H1 (cell line): ENCODE results near the gene DECR2. TPM values are rescaled to one million over a fixed set of nuclear protein-coding genes. Genes with fewer than 3 reads are reported as not detected.

Experiments used
- CTCF ChIA-PET: fragments of 300-600 bp; sonication (Branson Sonifier 250); formaldehyde crosslinking; loops from one replicate; lab custom pipeline; 2021; ENCODE audit not compliant: partially characterized antibody; lab: Charles Lee
- POLR2A ChIA-PET: fragments of 300-600 bp; sonication (Branson Sonifier 250); formaldehyde crosslinking; loops from one replicate; lab custom pipeline; 2021; ENCODE audit warnings: inconsistent platforms; ENCODE audit not compliant: partially characterized antibody; lab: Charles Lee
- DNase-seq, 2 experiments: peaks; one replicate each; pipeline versions ENCODE4 v3.0.0 to v3.0.0-alpha.2; 2010 to 2022; ENCODE audit warnings: low spot score in 2 of 2, low read depth in 1 of 2, mixed read lengths in 1 of 2
- FAIRE-seq: peaks from 2 replicates; lab custom pipeline; 2011; peaks lifted over from hg19 to GRCh38; lab: Jason Lieb, UNC
- H2AFZ ChIP-seq: 2 replicates; pipeline ENCODE4 v1.8.1; 2012; ENCODE audit warnings: low read length, inconsistent platforms
- H2AK5ac ChIP-seq: 2 replicates; pipeline ENCODE4 v1.6.1; 2013; ENCODE audit warnings: low read depth, low read length
- H2BK120ac ChIP-seq: replicated peaks from 2 replicates; pipeline ENCODE3; 2013; ENCODE audit warnings: low read depth, low read length, inconsistent platforms
- H2BK12ac ChIP-seq: 2 replicates; pipeline ENCODE4 v1.6.1; 2013; ENCODE audit warnings: low read depth, low read length
- H2BK15ac ChIP-seq: 2 replicates; pipeline ENCODE4 v1.6.1; 2013; ENCODE audit warnings: low read length
- H2BK20ac ChIP-seq: 2 replicates; pipeline ENCODE4 v1.6.1; 2013; ENCODE audit warnings: low read length
- H2BK5ac ChIP-seq: 2 replicates; pipeline ENCODE4 v1.6.1; 2013; ENCODE audit warnings: low read depth, low read length
- H3K14ac ChIP-seq: 2 replicates; pipeline ENCODE4 v1.6.1; 2013; ENCODE audit warnings: inconsistent platforms; ENCODE audit not compliant: insufficient read length
- H3K18ac ChIP-seq: 2 replicates; pipeline ENCODE4 v1.6.1; 2013; ENCODE audit warnings: low read length; ENCODE audit errors: extremely low read depth
- H3K23ac ChIP-seq: 2 replicates; pipeline ENCODE4 v1.6.1; 2013; ENCODE audit warnings: inconsistent platforms; ENCODE audit not compliant: insufficient read length
- H3K23me2 ChIP-seq: 2 replicates; pipeline ENCODE4 v1.6.1; 2013; ENCODE audit warnings: low read depth, low read length
- H3K27ac ChIP-seq: 2 replicates; pipeline ENCODE4 v1.6.1; 2011; ENCODE audit warnings: low read depth, low read length, inconsistent platforms
- H3K27me3 ChIP-seq, 4 experiments: replicated peaks in 1 of 4; 1 replicate in 1 of 4; 2 replicates in 3 of 4; pipeline versions ENCODE4 v1.6.1 to v1.8.1; 2011 to 2013; ENCODE audit warnings: low read length in 3 of 4, mild to moderate bottlenecking in 3 of 4, inconsistent platforms in 2 of 4, mixed read lengths in 2 of 4, moderate library complexity in 1 of 4; ENCODE audit not compliant: control insufficient read depth in 3 of 4, insufficient read depth in 3 of 4; ENCODE audit errors: extremely low read depth in 1 of 4
- H3K36me3 ChIP-seq, 4 experiments: 2 replicates each; pipeline versions ENCODE4 v1.6.1 to v1.8.1; 2011 to 2013; ENCODE audit warnings: mild to moderate bottlenecking in 4 of 4, low read length in 3 of 4, moderate library complexity in 2 of 4, control low read depth in 1 of 4, inconsistent platforms in 1 of 4; ENCODE audit not compliant: insufficient read depth in 4 of 4, control insufficient read depth in 2 of 4
- H3K4ac ChIP-seq: replicated peaks from 2 replicates; pipeline ENCODE3; 2013; ENCODE audit warnings: low read length, low read depth, mixed read lengths, inconsistent platforms; ENCODE audit not compliant: insufficient read length
- H3K4me1 ChIP-seq, 4 experiments: replicated peaks in 1 of 4; 1 replicate in 1 of 4; 2 replicates in 3 of 4; pipeline versions ENCODE4 v1.6.1 to v1.8.1; 2011 to 2013; ENCODE audit warnings: low read length in 3 of 4, inconsistent platforms in 2 of 4, mixed read lengths in 1 of 4; ENCODE audit not compliant: insufficient read depth in 4 of 4, control insufficient read depth in 3 of 4
- H3K4me2 ChIP-seq, 2 experiments: 2 replicates each; pipeline versions ENCODE4 v1.6.1 to v1.8.1; 2011 to 2013; ENCODE audit warnings: low read depth in 2 of 2, low read length in 2 of 2, control low read depth in 1 of 2, inconsistent platforms in 1 of 2, mild to moderate bottlenecking in 1 of 2; ENCODE audit not compliant: insufficient read depth in 1 of 2
- H3K4me3 ChIP-seq, 4 experiments: fragments of 200-600, 300-600 bp in 1 of 4; sonication (generic), shearing (Covaris generic), sonication (Bioruptor Twin) in 1 of 4; 2 replicates each; pipeline versions ENCODE4 v1.5.1 to v1.8.1; 2011 to 2016; ENCODE audit warnings: low read length in 4 of 4, low read depth in 3 of 4, control low read depth in 2 of 4, inconsistent platforms in 2 of 4, mild to moderate bottlenecking in 2 of 4, mixed read lengths in 1 of 4, moderate library complexity in 1 of 4; ENCODE audit not compliant: insufficient read depth in 2 of 4; ENCODE audit errors: extremely low read depth in 1 of 4
- H3K56ac ChIP-seq: replicated peaks from 2 replicates; pipeline ENCODE3; 2013; ENCODE audit warnings: low read depth, mild to moderate bottlenecking, mixed read lengths, low read length, inconsistent platforms; ENCODE audit not compliant: insufficient read length
- H3K79me1 ChIP-seq: 2 replicates; pipeline ENCODE4 v1.6.1; 2013; ENCODE audit warnings: low read depth, low read length, control low read depth
- H3K79me2 ChIP-seq, 2 experiments: 2 replicates each; pipeline versions ENCODE4 v1.6.1 to v1.8.1; 2012 to 2013; ENCODE audit warnings: low read length in 2 of 2, mild to moderate bottlenecking in 2 of 2, inconsistent platforms in 1 of 2; ENCODE audit not compliant: insufficient read depth in 2 of 2, control insufficient read depth in 1 of 2
- H3K9ac ChIP-seq, 4 experiments: replicated peaks in 1 of 4; 1 replicate in 1 of 4; 2 replicates in 3 of 4; pipeline versions ENCODE4 v1.6.1 to v1.8.1; 2011 to 2013; ENCODE audit warnings: low read depth in 3 of 4, low read length in 3 of 4, control low read depth in 2 of 4, mild to moderate bottlenecking in 2 of 4, moderate library complexity in 2 of 4, inconsistent platforms in 1 of 4; ENCODE audit errors: extremely low read depth in 1 of 4
- H3K9me3 ChIP-seq, 2 experiments: 2 replicates each; pipeline versions ENCODE4 v1.6.1 to v1.8.1; 2012 to 2013; ENCODE audit warnings: mild to moderate bottlenecking in 2 of 2, moderate library complexity in 2 of 2, control low read depth in 1 of 2, inconsistent platforms in 1 of 2, low read depth in 1 of 2, low read length in 1 of 2, mixed read lengths in 1 of 2; ENCODE audit not compliant: insufficient read depth in 2 of 2
- H4K20me1 ChIP-seq, 2 experiments: replicated peaks in 1 of 2; 2 replicates each; pipeline versions ENCODE3 to v1.8.1; 2011 to 2013; ENCODE audit warnings: inconsistent platforms in 2 of 2, low read length in 2 of 2, mild to moderate bottlenecking in 1 of 2; ENCODE audit not compliant: insufficient read depth in 2 of 2, control insufficient read depth in 1 of 2
- H4K5ac ChIP-seq: 2 replicates; pipeline ENCODE4 v1.6.1; 2013; ENCODE audit warnings: low read length, low read depth, mixed read lengths, inconsistent platforms; ENCODE audit not compliant: insufficient read length
- H4K8ac ChIP-seq: 2 replicates; pipeline ENCODE4 v1.8.0; 2013; ENCODE audit warnings: mild to moderate bottlenecking, moderate library complexity, low read length, inconsistent platforms; ENCODE audit not compliant: insufficient read depth; ENCODE audit errors: extremely low read depth
- H4K91ac ChIP-seq: replicated peaks from 2 replicates; pipeline ENCODE3; 2013; ENCODE audit warnings: low read length, mixed read lengths, inconsistent platforms; ENCODE audit not compliant: insufficient read length
- ATF3 ChIP-seq: IDR thresholded peaks from 2 replicates; pipeline ENCODE4 v1.6.1; 2011; ENCODE audit warnings: low read depth, mild to moderate bottlenecking, low read length; ENCODE audit not compliant: insufficient read depth
- HDAC2 ChIP-seq, 2 experiments: fragments of 300-600 bp in 1 of 2; sonication (generic) in 1 of 2; IDR thresholded peaks; 2 replicates each; pipeline ENCODE4 v1.6.1; 2011 to 2012; ENCODE audit warnings: low read depth in 2 of 2, low read length in 2 of 2, mild to moderate bottlenecking in 2 of 2, moderate library complexity in 2 of 2, borderline replicate concordance in 1 of 2, inconsistent platforms in 1 of 2
- TEAD4 ChIP-seq: IDR thresholded peaks from 2 replicates; pipeline ENCODE4 v1.6.1; 2012; ENCODE audit warnings: low read depth, low read length, inconsistent platforms, mixed read lengths
- WGBS, 2 experiments: shearing (Covaris generic) in 1 of 2; methylation state at CpG; one replicate each; pipeline versions ENCODE4 v1.1.6 to v1.1.7; 2013 to 2015; ENCODE audit warnings: low lambda C conversion rate in 2 of 2, mixed read lengths in 2 of 2, inconsistent platforms in 1 of 2, low coverage in 1 of 2, missing lambda C conversion rate in 1 of 2; ENCODE audit not compliant: insufficient replicate concordance in 2 of 2, insufficient coverage in 1 of 2, insufficient read length in 1 of 2; ENCODE audit errors: extremely low coverage in 1 of 2, missing lambda C conversion rate in 1 of 2; 5-methylcytosine and 5-hydroxymethylcytosine counted together
- polyA plus RNA-seq, 7 experiments: library from polyadenylated mRNA; depleted of rRNA in 3 of 7; stranded (reverse) in 5 of 7; unstranded in 2 of 7; fragments of >200 nt in 5 of 7; fragments of 200-250 nt in 2 of 7; gene quantifications; 1 replicate in 5 of 7; 2 replicates in 1 of 7; 4 replicates in 1 of 7; pipeline versions ENCODE4 v1.2.1 to v1.2.3, GENCODE V29; 2011 to 2013; ENCODE audit warnings: missing spikeins in 2 of 7, mixed read lengths in 2 of 7
- total RNA-seq: library from RNA; stranded (reverse); fragmentation: NEBNext Ultra II Directional; extraction: Animal tissue kit (Norgen Biotek cat#: 25700); gene quantifications from 2 replicates; pipeline ENCODE4 v1.2.1, GENCODE V29; 2021

DECR2 gene
- total and polyA plus RNA-seq, 2 of the 8 experiments (the other 6 are each of a cell fraction or from before 2014, with no cell fraction given): 28.2 to 39.9 TPM

- no peak overlapping the region for H3K56ac ChIP-seq
- peaks cover 0 to 15% (median 7%) of the 10 kb centered on the region in 4 experiments; a peak in 4 of 7 replicates for H3K4me1 ChIP-seq
- H4K8ac ChIP-seq: no peak overlapping the region
- no peak for DNase-seq
- peak overlapping the region; percentile 80 to 99 for H3K4me2 ChIP-seq
- no peak overlapping the region for H2BK5ac ChIP-seq
- POLR2A ChIA-PET: interaction anchor here (1.0 to 1.6 kb wide), 4 partner anchors 10 to 34 kb away, joined by 4 to 6 read pairs (median 4); partner anchors contain the start of gene DECR2
- no peak overlapping the region for H3K4ac ChIP-seq
- H4K20me1 ChIP-seq: peaks cover 4 to 18% of the 10 kb centered on the region in 2 experiments
- no peak overlapping the region for H2AFZ ChIP-seq
- H3K9me3 ChIP-seq: no peaks in the 10 kb centered on the region
- no peak overlapping the region for H2BK12ac ChIP-seq
- H4K5ac ChIP-seq: no peak overlapping the region
- CTCF ChIA-PET: interaction anchor here (1.1 to 2.1 kb wide), 3 partner anchors 10 to 37 kb away, joined by 3 to 6 read pairs (median 5); no protein-coding TSS in a partner anchor
- H3K79me1 ChIP-seq: peaks cover 4% of the 10 kb centered on the region
- no peak overlapping the region for H4K91ac ChIP-seq
- H3K4me3 ChIP-seq: peak overlapping the region; percentile 66 to 97 (median 68)
- no peak for TF ChIP-seq ATF3
- TF ChIP-seq HDAC2 (IDR thresholded peaks at IDR 0.05; ENCODE audit: borderline replicate concordance in 1 of 2, low read depth in 2 of 2, low read length in 2 of 2): no peak
- no peak for TF ChIP-seq TEAD4
- TF ChIP-seq, all 59 proteins: peak for 0
- H3K9ac ChIP-seq: peak overlapping the region in 2 of 4 experiments; percentile 62 to 75; a peak in 3 of 7 replicates
- 74% methylated on average over 4 of the region's 13 CpGs; no CpG with 5 or more reads in 1 of the 2 experiments for WGBS, 2 experiments
- FAIRE-seq: no peak
- peaks cover 11 to 33% (median 24%) of the 10 kb centered on the region in 4 experiments for H3K27me3 ChIP-seq
- no peak overlapping the region for H3K27ac ChIP-seq
- H3K36me3 ChIP-seq: no peaks in the 10 kb centered on the region
- no peak overlapping the region for H2BK20ac ChIP-seq
- no peak overlapping the region for H3K14ac ChIP-seq
- H2BK120ac ChIP-seq: no peak overlapping the region
- no peak overlapping the region for H2BK15ac ChIP-seq
- no peak overlapping the region for H3K18ac ChIP-seq
- H2AK5ac ChIP-seq: no peak overlapping the region
- no peak overlapping the region for H3K23ac ChIP-seq
- H3K79me2 ChIP-seq: peaks cover 0 to 36% of the 10 kb centered on the region in 2 experiments; a peak in 2 of 4 replicates
- H3K23me2 ChIP-seq: peaks cover 13% of the 10 kb centered on the region; the same call in 1 of the 2 replicates
Measured at GRCh38 chr16:426906-427249, 25.2 kb downstream of the DECR2 start.
